Stimulated activated CD4-positive, alpha-beta T cell treated with anti-CD3 and anti-CD28 coated beads, TNF-alpha, amount 100 ng/mL, for 4 hours (primary cell): ENCODE results near the gene RPP14.
A peak's percentile ranks its signal among the peaks of the same experiment; 100 is the strongest.
"Not testable (repeated sequence)": the region's sequence is repeated elsewhere in the genome, so short reads cannot be mapped to it uniquely, and the experiment has no call there.

Source experiments
- DNase-seq, 3 experiments: peaks; one replicate each; pipeline ENCODE4 v3.0.0-alpha.2; 2020; ENCODE audit warnings: low read depth in 3 of 3

The RPP14 gene

GRCh38 chr3:58305882-58306711 is at the start of gene RPP14, which contains the start of gene HTD2:
Gene RPP14 (plus strand): TSS chr3:58306245. CDS start chr3:58310330, 4,085 bp downstream.
Gene HTD2 (plus strand): TSS chr3:58306520. CDS start chr3:58317614, 11,094 bp downstream.
- DNase-seq, result peak; percentile 97 to 98 (median 97)

GRCh38 chr3:58256511-58256910 is 49.5 kb upstream of the RPP14 start:
- DNase-seq, result no peak

GRCh38 chr3:58258392-58259055 is 47.5 kb upstream of the RPP14 start:
- no peak for DNase-seq

- DNase-seq, result no peak
These were observed 45.7 kb upstream of the RPP14 start for GRCh38 chr3:58260261-58260731.

- DNase-seq, result no peak
These were observed 45.3 kb upstream of the RPP14 start for GRCh38 chr3:58260733-58261132.

GRCh38 chr3:58261954-58262666 is 43.9 kb upstream of the RPP14 start:
- no peak for DNase-seq

- DNase-seq, result no peak
These were observed 39.5 kb upstream of the RPP14 start for GRCh38 chr3:58266577-58266976.

- DNase-seq, result not testable (repeated sequence)
These were observed 38.5 kb upstream of the RPP14 start for GRCh38 chr3:58267543-58267942.

GRCh38 chr3:58269356-58269755 is 36.7 kb upstream of the RPP14 start:
- DNase-seq, result no peak

GRCh38 chr3:58270485-58270884 is 35.6 kb upstream of the RPP14 start:
- DNase-seq, result no peak

- DNase-seq, result no peak
These were observed 34.0 kb upstream of the RPP14 start for GRCh38 chr3:58271901-58272501.

- no peak for DNase-seq
These were observed 33.2 kb upstream of the RPP14 start for GRCh38 chr3:58272891-58273290.

- DNase-seq, result not testable (repeated sequence)
These were observed 32.7 kb upstream of the RPP14 start for GRCh38 chr3:58273362-58273761.

GRCh38 chr3:58274027-58274614 is 31.9 kb upstream of the RPP14 start:
- no peak for DNase-seq

GRCh38 chr3:58281069-58281468 is 25.0 kb upstream of the RPP14 start:
- DNase-seq, result no peak

GRCh38 chr3:58285334-58285733 is 20.7 kb upstream of the RPP14 start:
- DNase-seq, result no peak

GRCh38 chr3:58287354-58287753 is 18.7 kb upstream of the RPP14 start:
- no peak for DNase-seq

GRCh38 chr3:58288011-58288728 is 17.9 kb upstream of the RPP14 start:
- no peak for DNase-seq

- DNase-seq, result not testable (repeated sequence)
These were observed 17.0 kb upstream of the RPP14 start for GRCh38 chr3:58288964-58289613.

GRCh38 chr3:58290446-58290845 is 15.6 kb upstream of the RPP14 start:
- not testable (repeated sequence) for DNase-seq
